Globus pallidus (tissue), 1 donor: ENCODE measurements around the gene CIB1.

Source experiments
- DNase-seq: peaks from one replicate; pipeline ENCODE4 v3.0.0-alpha.2; 2015; ENCODE audit warnings: low spot score

Gene CIB1

DNA sequence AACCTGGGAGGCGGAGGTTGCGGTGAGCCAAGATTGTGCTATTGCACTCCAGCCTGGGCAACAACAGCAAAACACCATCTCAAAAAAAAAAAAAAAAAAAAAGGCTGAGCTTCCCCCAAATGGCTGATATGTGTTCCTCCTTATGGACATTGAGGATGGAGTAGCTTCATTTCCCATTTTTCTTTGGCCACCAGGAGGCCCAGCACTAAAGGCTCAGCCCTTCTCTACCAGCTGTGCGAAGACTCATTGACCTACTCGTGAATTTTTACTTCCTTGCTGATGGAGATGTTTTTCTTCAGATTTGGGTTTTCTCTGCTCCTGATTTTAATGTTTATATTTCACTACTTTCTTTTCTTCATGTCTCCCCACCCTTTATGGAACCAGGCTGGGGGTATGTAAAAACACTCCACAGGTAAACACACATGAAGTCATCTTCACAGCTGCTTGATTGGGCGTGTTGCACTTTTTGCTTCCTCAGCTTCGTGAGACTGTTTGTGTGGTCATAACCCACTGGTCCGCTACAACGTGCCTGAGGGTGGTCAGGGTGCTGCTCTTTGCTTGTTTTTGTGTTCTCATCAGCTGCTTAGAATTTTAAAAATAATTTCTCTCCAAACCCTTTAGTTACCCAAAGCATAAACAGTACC, 19.1 kb downstream of the CIB1 start:
- no peak for DNase-seq

DNA sequence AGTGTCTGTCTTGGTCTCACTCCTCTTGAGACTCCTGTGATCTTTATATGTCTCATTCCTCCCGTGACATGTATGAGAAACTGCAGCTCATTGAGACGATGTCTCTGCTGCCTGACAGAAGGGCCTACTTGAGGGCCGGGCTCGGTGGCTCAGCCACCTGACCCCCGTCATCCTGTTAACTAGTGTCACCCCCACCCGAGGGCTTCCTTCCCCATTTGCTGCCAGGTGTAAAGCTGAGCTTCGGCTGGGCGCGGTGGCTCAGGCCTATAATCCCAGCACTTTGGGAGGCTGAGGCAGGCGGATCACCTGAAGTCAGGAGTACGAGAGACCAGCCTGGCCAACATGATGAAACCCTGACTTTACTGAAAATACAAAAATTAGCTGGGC, 19.9 kb downstream of the CIB1 start:
- no peak for DNase-seq

DNA sequence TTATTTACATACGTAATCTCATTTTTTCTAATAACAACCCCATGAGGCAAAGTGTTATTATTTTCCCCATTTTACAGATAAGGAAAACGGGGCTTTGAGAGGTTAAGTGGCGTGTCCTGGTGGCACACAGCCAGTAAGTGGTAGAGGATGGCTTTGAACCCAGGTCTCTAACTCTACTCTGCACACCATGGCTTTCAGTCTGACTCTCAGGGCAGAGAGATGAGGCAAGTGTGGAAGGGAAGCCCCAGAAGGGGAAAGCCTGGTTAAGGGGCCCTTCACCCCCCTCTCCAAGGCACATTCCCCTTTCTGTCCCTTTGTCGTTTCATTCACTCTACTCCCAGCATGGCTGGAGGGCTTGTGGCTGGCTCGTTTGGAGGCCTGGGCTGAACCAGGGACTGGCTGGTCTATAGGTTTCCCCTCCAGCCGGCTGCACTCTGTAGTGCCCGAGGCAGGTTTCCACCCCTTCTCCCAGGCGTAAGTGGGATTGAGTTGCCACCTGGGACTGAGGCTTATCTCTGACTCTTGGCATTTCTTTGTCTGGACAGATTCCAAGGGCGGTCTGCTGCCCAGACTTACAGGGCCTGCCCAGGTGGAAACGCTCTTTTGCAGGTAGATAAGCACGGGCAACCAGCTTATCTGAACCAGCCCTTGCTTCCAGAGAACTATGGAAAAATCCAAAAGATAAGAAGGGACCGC, 20.5 kb downstream of the CIB1 start:
- no peak for DNase-seq

DNA sequence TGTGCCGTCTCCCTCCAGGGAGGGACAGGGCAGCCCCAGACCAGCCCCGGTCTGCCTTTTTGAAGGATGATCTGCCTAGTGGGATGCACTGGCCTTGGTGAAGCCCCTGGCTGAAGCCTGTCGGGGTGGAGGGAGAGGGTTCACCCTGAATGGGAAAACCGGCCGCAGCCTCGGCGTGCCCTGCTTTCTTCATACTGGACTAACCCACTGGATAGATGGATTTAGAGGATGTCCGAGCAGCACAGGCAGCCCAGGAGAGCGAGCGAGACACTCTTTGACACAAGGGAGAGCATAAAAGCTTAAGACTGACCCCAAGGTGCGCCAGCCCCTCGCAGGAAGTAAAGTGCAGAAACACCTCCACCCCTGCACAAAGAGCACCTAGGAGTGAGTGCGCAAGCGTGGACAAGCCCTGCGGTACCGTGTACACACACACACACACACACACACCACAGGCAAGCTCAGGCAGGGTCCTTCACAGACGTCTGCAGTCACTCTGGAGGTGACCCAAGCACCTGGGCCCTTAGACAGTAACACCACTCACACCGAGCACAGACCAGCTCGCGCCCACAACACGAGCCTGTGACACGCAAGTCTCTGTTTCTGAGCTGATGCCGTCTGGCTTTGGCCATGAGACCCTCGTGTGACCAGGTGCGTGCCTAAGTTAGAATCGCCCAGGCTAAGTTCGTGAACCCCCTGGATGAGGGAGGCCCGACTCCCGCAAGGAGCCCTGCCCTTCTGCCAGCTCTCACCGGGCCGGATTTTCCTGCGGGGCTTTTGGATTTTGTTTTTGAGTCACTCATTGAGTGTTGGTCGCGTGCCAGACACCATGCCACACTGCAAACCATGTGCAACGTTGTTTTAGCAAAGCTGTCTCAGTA, 21.3 kb downstream of the CIB1 start:
- no peak for DNase-seq

DNA sequence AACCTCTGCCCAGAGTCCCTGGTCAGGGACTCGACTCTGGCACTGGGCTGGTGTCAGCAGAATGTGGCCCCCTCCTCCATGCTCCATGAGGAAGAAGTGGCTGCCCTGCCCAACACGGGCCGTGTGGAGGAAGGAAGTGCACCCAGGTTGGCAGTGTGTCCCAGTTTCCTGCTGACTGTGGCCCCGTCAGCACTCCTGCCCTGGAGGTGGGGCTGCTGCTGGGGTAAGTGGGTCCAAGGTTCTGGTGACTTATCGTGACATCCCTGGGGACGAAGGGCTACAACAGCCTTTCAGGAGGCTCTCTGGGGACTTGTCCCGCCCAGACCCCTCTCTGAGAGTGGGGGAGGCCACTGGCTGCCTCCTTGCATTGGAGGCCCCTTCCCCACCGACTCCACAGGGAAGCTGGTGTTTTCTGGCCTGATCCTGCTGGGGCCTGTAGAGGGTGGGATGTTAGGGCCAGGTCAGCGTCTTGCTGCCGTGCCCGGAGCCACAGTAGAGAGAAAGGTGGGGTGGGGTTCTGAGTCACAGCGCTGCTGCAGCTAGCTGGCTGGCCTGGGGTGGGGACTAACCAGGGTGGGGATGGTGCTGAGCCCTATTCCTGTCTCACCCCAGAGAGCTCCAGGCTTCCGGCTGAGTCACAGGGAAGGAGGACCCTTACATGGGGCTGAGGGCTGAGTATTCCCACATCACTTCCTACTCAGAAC, 22.1 kb downstream of the CIB1 start:
- DNase-seq, result no peak

DNA sequence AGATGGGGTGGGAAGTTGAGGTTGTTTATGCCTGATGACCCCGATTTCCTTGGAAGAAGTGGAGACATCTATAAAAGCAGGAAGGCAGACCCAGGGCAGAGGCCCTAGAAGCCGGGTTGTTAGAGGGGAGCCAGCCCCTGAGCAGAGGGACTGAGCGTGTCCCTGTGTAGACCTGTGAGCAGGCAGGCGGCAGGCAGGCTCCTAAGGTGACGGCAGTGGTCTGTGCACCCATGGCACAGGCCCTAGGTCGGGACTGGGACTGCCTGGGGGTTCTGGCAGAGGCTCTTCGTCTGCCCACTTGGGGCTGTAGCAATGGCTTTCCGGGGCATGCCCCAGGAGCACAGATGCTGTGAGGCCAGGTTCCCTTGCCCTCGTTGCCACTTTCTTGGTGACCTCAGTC, 22.7 kb downstream of the CIB1 start:
- DNase-seq, result no peak

DNA sequence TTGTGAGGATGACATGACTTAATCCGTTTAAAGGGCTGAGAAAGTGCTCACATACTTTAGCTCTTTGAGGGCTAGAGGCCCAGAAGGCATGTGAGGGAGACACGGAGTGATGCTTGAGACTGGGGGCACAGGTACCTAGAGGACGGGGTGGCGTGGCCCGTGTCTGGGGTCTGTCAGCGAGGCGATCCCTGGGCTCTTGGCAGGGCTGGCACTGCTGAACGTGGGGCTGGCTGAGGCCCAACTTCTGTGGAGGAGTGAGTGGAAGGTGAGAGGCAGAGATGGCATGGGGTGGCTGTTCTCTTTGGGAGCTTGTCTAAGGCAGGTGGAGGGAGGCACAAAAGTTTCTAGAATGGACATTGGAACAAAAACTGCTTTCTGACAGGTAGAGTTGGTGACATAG, 23.1 kb downstream of the CIB1 start:
- DNase-seq, result no peak

DNA sequence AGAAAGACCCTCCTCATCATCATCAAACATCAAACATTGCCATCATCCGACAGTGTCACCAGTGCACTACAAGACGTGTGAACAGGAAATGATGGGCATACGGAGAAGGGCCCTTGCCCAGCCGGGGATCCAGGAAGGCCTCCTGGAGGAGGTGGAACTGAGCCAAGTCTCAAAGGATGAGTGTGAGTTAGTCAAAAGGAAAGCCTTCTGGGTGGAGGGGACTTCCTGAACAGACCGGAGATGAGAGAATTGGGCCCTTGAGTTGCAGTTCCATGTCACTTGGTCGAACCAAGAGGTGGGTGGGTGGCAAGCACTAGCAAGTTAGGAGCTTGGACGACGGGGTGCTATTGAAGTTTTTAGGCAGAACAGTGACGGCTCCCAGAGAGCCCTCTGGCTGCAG, 24.1 kb downstream of the CIB1 start:
- DNase-seq, result no peak

DNA sequence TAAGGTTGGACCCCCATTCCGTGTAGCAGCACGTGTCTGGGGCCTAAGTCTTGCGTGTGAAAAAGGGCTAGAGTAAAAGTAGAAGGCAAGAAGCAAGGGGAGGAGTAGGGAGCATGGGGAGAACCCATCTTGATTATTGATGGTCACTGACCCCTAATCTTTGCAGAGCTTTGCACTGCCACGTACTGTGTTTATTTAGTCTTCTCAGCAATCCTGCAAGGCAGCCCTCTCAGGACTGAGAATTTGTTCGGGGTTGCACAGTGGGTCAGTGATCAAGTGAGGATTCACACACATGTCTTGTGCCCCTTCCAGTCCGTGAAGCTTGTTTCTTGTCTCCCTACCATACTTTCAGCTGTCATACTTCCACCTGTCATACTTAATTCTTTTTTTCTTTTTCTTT, 25.4 kb downstream of the CIB1 start:
- DNase-seq, result no peak

DNA sequence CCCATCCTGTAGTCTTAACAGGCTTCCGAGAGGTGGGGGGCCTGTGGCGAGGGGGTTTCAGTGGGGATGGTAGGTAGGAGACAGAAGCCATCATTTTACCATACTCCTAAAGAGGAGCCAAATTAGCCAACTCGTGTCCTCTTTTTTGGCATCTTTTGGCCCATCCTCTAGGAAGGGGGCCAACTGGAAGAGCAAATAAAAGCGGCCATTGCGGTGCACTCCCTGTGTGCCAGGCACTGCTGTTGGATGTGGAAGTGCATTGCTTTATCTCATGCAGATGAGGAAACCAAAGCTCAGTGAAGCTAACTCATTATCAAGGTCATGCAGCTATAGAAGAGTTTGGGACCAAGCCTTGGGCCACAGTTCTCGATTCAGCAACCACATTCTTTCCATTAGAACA, 26.5 kb downstream of the CIB1 start:
- no peak for DNase-seq

DNA sequence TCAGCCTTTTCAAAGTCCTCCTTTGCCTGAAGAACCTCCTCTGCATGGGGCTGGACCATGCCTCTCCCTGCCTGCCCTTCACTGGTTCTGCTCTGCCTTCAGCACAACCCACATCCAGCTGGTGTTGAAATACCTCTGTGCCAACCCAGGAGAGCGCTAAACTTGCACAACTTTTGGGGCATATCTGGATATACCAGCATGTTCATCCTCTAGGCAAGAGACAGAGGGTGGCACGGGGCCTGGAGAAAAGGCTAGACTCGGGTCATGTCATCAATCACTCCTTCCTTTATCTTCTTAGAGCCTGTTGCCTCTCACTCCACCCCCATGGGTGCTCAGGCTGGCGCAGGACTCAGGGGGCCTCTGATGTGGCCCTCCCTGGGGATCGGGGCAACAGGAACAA, 27.9 kb downstream of the CIB1 start:
- DNase-seq, result no peak

DNA sequence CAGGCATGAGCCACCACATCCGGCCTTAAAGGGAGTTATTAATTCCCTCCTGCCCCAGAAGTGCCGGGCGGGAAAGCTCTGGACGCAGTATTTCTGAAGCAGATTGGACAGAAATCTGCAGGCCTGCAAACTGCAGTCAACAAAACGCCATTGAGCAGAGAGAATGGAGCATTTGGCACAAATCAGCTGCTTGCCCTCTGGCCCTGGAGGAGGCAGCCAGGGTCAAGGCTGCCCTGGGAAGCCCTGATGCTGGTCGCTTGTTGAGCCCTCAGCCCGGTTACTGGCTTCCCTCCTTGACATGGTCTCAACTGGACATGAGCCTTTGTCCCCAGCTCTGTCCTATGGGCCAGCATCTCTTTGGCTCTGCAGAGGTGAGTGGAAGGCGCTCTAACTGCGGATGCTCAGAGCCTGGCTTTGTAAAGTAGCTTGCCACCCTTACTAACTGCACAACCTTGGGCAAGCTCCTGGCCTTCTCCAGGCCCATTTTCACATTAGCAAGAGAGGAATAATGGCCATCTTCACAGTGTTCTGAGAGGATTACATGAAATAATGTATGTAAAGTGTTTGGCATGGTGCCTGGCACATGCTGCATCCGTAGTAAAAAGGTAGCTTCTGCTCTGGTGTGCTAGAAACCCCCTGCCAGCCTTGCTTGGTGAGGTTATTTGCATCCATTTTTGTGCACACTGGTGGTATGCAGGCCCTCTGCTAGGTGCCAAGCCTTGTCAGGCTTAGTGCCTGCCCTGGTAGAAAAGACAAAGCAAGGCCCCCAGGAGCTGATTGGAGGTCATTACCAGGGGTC, 28.5 kb downstream of the CIB1 start:
- peak; percentile 42 for DNase-seq

DNA sequence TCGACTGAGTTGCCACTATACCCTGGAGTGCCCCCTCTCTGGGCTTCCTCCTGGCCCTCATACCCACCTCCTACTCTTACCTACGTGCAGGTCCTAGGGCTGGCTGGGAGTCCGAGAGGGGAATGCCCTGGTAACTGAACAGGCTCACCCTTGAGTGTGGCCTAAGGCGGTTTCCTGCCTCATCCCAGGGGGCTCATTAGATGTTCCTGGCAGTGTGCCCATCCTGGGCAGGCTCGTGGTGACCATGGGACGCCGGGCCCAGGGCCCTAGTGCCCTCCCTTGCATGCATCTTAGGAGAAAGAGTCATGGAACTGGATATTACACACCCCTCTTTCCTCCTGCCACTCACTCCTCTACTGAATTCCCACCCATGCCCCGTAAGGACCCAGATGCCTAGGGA, 29.8 kb downstream of the CIB1 start:
- no peak for DNase-seq

DNA sequence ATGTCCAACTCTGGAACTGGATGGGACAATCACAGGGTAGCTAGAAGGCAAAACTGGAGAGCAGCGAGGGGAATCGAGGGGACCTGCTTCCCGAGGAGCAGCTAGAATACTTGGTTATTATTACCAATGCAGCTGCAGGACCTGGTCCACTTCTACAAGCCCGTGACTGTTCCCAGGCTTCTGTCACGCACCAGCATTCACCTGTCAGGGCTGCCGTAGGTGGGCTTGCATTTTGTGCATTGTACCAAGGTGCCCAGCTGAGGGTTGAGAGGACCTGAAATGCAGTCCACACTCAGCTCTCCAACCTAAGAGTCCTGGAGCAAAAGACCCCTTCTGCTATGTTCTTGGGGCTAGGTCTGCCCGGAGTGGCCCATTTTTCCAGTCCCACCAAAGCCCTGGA, 30.3 kb downstream of the CIB1 start:
- DNase-seq, result no peak

DNA sequence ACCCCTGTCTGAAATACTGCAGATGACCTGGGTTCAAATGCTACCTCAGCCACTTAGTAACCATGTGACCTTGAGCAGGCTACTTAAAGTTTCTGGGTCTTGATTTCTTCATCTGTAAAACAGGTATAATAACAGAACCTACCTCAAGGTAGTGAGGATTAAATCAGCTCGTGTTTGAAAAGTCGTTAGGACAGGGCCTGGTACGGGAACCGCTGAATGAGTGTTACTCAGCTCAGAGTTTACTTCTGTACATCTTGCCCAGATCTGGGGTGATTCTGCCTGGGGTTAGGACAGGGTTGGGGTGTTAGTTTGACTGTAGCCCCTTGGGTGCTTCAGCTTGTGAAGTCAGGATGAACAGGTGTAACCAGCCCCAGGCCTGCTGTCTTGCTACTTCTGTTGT, 30.8 kb downstream of the CIB1 start:
- DNase-seq, result no peak

DNA sequence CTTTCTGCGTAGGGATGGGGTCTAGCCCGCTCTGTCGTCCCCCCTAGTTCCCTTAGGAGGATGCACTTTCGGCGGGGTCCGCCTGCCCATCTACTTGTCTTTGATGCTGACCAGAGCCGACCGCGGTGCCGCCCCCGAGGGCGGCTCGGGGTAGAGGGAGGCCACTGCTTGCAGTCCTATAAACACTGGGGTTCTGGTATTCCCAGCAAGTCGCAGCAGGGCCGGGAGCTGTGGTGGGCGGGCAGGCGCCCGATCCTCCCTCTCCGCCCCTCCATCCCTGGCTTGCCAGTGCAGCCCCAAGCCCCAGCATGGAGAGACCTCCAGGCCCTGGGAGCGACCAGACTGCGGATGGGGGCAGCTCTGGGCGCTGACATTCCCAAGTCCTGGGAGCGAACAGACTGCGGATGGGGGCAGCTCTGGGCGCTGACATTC, 31.8 kb downstream of the CIB1 start:
- no peak for DNase-seq

DNA sequence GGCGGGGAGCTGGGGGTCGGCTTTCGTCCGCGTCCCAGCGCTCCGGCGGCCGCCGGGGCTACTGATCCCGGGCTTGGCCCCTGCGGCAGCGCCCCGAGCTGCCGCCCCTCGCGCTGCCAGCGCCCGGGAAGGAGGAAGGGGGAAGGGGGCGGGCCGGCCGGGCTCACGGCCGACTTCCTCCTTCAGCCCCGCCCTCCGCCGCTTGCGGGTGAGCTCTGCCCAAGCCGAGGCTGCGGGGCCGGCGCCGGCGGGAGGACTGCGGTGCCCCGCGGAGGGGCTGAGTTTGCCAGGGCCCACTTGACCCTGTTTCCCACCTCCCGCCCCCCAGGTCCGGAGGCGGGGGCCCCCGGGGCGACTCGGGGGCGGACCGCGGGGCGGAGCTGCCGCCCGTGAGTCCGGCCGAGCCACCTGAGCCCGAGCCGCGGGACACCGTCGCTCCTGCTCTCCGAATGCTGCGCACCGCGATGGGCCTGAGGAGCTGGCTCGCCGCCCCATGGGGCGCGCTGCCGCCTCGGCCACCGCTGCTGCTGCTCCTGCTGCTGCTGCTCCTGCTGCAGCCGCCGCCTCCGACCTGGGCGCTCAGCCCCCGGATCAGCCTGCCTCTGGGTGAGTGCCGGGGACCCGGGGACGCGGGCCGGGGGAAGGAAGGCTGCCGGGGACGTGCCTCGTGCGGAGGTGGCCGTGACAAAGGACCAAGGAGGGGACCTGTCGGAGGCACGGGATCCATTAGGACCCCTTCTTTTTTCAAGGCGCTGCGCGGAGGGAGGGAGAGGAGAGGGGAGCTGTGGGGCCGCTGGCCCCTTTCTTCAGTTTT, 32.4 kb downstream of the CIB1 start, which contains the start of gene SEMA4B:
Gene SEMA4B, plus strand, starts transcription at position 201 of the 814 bp plus-strand sequence. Its CDS starts 249 bp downstream, at position 450.
- peak; percentile 68 for DNase-seq

DNA sequence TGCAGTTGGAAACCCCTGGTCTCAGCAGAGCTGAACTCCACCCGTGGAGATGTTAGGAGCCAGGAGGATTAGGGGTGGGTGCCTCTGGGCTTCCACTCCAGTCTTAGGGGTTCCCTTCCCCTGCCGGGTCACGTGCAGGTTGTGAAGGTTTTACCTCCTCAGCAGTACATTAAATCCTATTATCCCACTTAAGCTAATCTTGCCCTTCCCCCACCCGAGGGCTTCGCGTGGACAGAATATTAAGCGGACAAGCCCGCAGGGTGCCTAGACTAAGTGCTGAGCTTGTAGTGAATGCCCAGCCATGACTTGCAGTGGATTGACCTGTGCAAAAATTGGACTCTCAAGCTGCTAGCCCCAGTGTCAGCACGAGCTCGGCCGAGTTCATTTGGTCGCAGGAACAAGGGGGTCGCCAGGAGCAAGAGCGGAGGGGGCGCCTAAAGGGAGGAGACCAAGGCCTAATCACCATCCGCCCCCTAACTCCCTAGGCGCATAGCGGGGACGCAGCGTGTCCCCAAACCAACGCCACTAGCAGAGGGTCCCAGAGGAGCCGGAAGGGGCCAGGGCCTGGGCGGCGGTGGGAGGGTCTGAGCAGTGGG, 33.1 kb downstream of the CIB1 start:
- DNase-seq, result peak; percentile 44

DNA sequence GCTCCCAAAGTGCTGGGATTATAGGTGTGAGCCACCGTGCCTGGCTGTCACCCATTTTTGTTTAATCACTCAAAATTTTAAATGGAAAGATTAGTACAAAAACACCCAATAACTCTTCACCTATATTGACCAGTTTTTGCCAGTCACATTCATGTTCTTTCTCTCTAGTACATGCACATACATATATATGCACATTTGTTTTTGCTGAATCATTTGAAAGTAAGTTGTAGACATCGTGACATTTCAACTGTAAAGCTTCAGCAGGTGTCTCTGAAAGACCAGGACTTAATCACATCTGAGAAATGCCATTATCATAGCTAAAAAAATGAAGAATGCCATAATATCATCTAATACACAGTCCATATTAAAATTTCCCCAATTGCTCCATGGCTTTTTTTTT, 39.1 kb downstream of the CIB1 start:
- DNase-seq, result no peak
